Peyer's patch (tissue), 4 donors: ENCODE measurements around the gene BBS9. TPM values are rescaled to one million over a fixed set of nuclear protein-coding genes. Genes with fewer than 3 reads are reported as not detected.

Experiments
- DNase-seq, 3 donors: peaks; one replicate each; pipeline ENCODE4 v3.0.0-alpha.2; 2017 to 2019
- H3K27ac ChIP-seq, 4 donors: fragments of 200-600 bp; sonication (generic); one replicate each; pipeline ENCODE4 v1.5.1; 2016 to 2019
- H3K27me3 ChIP-seq, 2 donors: fragments of 200-600 bp; sonication (generic); one replicate each; pipeline ENCODE4 v1.5.1; 2019
- H3K36me3 ChIP-seq, 3 donors: fragments of 200-600 bp; sonication (generic); one replicate each; pipeline ENCODE4 v1.5.1; 2016 to 2019
- H3K4me1 ChIP-seq, 4 donors: fragments of 200-600 bp; sonication (generic); one replicate each; pipeline ENCODE4 v1.5.1; 2016 to 2019
- H3K4me3 ChIP-seq, 4 donors: fragments of 200-600 bp; sonication (generic); 1 replicate in 3 of 4; 2 replicates in 1 of 4; pipeline ENCODE4 v1.5.1; 2016 to 2019; ENCODE audit warnings: mild to moderate bottlenecking in 1 of 4
- H3K9me3 ChIP-seq, 4 donors: fragments of 200-600 bp; sonication (generic); one replicate each; pipeline ENCODE4 v1.5.1; 2016 to 2019; ENCODE audit warnings: mild to moderate bottlenecking in 1 of 4
- POLR2A ChIP-seq, 2 donors: fragments of 450-650 bp; IDR thresholded peaks; one replicate each; pipeline ENCODE4 v1.5.1; 2017; ENCODE audit warnings: antibody characterized with exemption in 2 of 2, mild to moderate bottlenecking in 2 of 2, moderate library complexity in 2 of 2
- total RNA-seq, 4 donors: library from RNA; depleted of rRNA; stranded (reverse); fragments of >200 nt; gene quantifications; one replicate each; pipeline ENCODE4 v1.1.0, GENCODE V29; 2016
- TF ChIP-seq, protein P1 (sequence below), 6 experiments: fragments of 450-650 bp in 4 of 6; fragments of 200-600 bp in 2 of 6; sonication (generic) in 1 of 6; IDR thresholded peaks; one replicate each; pipeline ENCODE4 v1.5.1; 2017 to 2019; ENCODE audit warnings: antibody characterized with exemption in 6 of 6, mild to moderate bottlenecking in 3 of 6, moderate library complexity in 1 of 6

BBS9 gene
- total RNA-seq, 4 donors from 2014 or later: 10.9 to 51.2 (median 19.4) TPM

DNA sequence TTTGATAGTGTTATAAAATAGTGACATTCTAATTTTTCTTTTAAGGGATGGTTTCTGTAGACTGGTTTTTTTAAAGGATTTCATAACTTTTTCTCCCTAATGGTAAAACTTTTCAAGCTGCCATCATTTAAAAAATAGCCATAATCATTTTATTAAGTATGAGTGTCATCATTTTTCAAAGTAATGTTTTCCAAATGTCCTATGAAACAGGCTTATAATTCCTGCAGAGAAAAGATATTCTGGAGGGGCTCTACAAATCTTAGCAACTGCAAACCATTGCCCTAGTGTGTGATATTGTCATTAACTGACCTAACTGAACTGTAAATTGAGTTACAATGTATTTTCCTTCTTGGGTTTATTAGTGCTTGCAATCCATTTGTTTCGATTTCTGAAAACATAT lies 226.0 kb downstream of the BBS9 start:
- Histone ChIP-seq H3K27me3 (no peaks in the 10 kb centered on the region), H3K4me3 (no peak overlapping the region), H3K4me1 (no peaks in the 10 kb centered on the region), H3K36me3 (no peaks in the 10 kb centered on the region), H3K9me3 (no peaks in the 10 kb centered on the region), H3K27ac (no peak overlapping the region)
- no peak for TF ChIP-seq POLR2A (IDR thresholded peaks at IDR 0.05)
- TF ChIP-seq, protein P1, sequence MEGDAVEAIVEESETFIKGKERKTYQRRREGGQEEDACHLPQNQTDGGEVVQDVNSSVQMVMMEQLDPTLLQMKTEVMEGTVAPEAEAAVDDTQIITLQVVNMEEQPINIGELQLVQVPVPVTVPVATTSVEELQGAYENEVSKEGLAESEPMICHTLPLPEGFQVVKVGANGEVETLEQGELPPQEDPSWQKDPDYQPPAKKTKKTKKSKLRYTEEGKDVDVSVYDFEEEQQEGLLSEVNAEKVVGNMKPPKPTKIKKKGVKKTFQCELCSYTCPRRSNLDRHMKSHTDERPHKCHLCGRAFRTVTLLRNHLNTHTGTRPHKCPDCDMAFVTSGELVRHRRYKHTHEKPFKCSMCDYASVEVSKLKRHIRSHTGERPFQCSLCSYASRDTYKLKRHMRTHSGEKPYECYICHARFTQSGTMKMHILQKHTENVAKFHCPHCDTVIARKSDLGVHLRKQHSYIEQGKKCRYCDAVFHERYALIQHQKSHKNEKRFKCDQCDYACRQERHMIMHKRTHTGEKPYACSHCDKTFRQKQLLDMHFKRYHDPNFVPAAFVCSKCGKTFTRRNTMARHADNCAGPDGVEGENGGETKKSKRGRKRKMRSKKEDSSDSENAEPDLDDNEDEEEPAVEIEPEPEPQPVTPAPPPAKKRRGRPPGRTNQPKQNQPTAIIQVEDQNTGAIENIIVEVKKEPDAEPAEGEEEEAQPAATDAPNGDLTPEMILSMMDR (IDR thresholded peaks at IDR 0.05): no peak
- no peak for DNase-seq

DNA sequence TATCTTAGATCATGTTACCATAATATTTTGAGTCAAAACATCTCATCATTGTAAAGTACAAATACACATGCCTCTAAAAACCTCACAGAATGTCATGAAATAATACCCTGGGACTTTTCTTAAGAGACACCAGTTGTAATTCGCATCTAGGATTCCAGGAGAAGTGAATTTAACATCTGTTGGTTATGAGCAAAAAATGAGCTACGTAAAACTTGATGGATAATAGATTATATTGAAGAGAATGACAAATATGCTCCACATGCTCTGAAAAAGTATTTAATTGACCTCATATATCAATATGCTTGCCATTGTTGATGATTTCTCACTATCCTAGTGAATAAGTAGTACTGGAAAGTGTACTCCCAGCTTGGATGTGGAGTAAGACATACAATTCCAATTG lies 227.0 kb downstream of the BBS9 start:
- Histone ChIP-seq H3K27me3 (no peaks in the 10 kb centered on the region), H3K9me3 (no peaks in the 10 kb centered on the region), H3K36me3 (no peaks in the 10 kb centered on the region), H3K4me3 (no peak overlapping the region), H3K4me1 (no peaks in the 10 kb centered on the region), H3K27ac (no peak overlapping the region)
- DNase-seq: no peak
- no peak for TF ChIP-seq POLR2A (IDR thresholded peaks at IDR 0.05)
- TF ChIP-seq, protein P1 (IDR thresholded peaks at IDR 0.05): no peak

DNA sequence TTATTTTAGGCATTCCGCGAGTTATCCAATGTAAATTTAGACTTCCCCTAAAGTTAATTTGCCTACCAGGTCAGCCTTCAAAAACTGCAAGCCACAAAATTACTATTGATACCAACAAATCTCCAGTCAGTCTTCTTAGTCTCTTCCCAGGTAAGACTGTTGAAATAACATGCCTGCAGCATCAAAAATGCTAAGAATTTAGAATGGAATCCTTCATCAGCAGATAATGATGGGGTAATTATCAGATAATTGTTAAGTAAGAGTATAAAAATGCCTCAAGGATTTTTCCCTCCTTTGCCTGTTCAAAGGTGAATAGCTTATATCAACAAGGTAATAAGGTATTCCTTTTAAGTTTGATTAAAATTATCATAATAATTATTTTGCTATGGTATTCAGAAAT lies 228.5 kb downstream of the BBS9 start:
- DNase-seq: no peak
- Histone ChIP-seq H3K9me3 (no peaks in the 10 kb centered on the region), H3K27me3 (no peaks in the 10 kb centered on the region), H3K4me1 (no peaks in the 10 kb centered on the region), H3K36me3 (no peaks in the 10 kb centered on the region), H3K27ac (no peak overlapping the region), H3K4me3 (no peak overlapping the region)
- TF ChIP-seq POLR2A (IDR thresholded peaks at IDR 0.05): no peak

DNA sequence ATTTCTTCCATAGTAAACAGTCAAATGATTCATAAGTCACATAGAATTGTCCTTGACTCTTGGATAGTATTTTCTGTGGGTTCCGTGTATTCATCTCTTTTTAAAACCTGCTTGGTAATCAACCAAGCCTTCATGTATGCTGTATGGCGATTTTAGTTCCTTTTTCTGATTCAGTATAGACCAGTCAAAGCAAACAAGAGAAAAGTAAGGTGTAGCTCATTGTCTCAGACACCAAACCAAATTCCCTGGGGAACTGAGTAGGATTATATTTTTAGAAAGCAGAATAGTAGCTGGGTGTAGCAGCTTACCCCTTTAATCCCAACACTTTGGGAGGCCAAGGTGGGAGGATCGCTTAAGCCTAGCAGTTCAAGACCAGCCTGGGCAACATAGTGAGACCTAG lies 240.5 kb downstream of the BBS9 start:
- TF ChIP-seq, protein P1 (IDR thresholded peaks at IDR 0.05): no peak
- no peak for TF ChIP-seq POLR2A (IDR thresholded peaks at IDR 0.05)
- Histone ChIP-seq H3K4me1 (no peaks in the 10 kb centered on the region), H3K27ac (no peak overlapping the region), H3K9me3 (no peaks in the 10 kb centered on the region), H3K4me3 (no peak overlapping the region), H3K36me3 (no peaks in the 10 kb centered on the region), H3K27me3 (no peaks in the 10 kb centered on the region)
- no peak for DNase-seq

DNA sequence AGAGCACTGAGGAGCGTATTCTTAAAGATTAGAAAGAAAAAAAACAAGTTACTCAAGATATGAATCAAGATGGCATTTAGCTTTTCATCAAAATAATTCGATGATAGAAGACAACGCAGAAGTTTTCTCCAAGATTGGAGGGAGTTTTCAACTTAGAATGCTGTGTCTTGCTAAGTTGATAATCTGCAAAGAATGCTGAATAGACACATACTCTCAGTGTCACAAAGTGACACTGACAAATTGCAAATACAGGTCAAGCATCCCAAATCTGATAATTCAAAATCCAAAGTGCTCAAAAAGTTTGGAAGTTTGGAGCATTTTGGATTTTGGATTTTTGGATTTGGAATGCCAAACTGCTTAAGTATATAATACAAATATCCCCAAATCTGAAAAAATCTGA lies 243.8 kb downstream of the BBS9 start:
- TF ChIP-seq, protein P1 (IDR thresholded peaks at IDR 0.05): no peak
- TF ChIP-seq POLR2A (IDR thresholded peaks at IDR 0.05): no peak
- Histone ChIP-seq H3K27ac (no peak overlapping the region), H3K9me3 (no peaks in the 10 kb centered on the region), H3K36me3 (no peaks in the 10 kb centered on the region), H3K4me1 (no peaks in the 10 kb centered on the region), H3K27me3 (no peaks in the 10 kb centered on the region), H3K4me3 (no peak overlapping the region)
- DNase-seq: no peak

DNA sequence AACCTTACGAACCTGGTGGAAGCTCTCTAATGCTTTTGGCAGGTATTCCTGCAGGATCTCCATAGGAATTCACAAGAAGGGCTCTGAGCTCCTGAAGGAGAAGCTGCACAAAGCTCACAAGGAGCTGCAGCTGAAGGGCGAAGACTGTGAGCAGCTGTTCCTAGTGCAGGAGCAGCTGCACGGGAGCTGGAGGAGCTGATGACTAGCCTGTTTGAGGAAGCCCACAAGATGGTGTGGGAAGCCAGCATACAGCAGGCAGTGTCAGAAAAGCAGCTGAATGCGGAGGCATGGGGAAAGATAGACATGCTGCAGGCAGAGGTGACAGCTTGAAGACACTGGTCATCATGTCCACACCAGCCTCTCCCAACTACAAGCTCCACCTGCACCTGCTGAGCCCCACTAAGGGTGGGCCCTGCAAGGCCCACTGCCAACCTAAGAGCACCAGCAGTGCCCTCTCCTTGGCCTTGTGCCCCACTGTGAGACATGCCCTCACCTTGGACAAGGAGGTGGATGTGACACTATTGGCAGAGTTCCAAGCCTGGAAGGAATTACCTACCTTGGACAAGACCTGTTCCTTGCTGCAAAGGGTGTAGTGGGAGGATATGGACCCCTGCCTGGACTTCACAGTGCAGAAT lies 250.6 kb downstream of the BBS9 start:
- DNase-seq: no peak
- Histone ChIP-seq H3K27me3 (no peaks in the 10 kb centered on the region), H3K4me3 (no peak overlapping the region), H3K27ac (no peak overlapping the region), H3K36me3 (no peaks in the 10 kb centered on the region), H3K4me1 (no peaks in the 10 kb centered on the region), H3K9me3 (no peaks in the 10 kb centered on the region)
- no peak for TF ChIP-seq POLR2A (IDR thresholded peaks at IDR 0.05)
- TF ChIP-seq, protein P1 (IDR thresholded peaks at IDR 0.05): no peak
